Transverse colon (tissue), 3 donors: ENCODE results near the gene MND1.

Experiments used
- POLR2A ChIP-seq: fragments of 450-650 bp; IDR thresholded peaks from one replicate; pipeline ENCODE4 v1.6.1; 2016; ENCODE audit warnings: antibody characterized with exemption, mild to moderate bottlenecking, moderate library complexity
- TF ChIP-seq, protein P1 (sequence below), 5 experiments: fragments of 200-600 bp in 3 of 5; fragments of 450-650 bp in 2 of 5; sonication (generic) in 3 of 5; IDR thresholded peaks; 1 replicate in 2 of 5; 2 replicates in 3 of 5; pipeline ENCODE4 v1.5.1; 2016 to 2017; ENCODE audit warnings: antibody characterized with exemption in 5 of 5, inconsistent platforms in 3 of 5, mild to moderate bottlenecking in 2 of 5, moderate library complexity in 1 of 5

DNA sequence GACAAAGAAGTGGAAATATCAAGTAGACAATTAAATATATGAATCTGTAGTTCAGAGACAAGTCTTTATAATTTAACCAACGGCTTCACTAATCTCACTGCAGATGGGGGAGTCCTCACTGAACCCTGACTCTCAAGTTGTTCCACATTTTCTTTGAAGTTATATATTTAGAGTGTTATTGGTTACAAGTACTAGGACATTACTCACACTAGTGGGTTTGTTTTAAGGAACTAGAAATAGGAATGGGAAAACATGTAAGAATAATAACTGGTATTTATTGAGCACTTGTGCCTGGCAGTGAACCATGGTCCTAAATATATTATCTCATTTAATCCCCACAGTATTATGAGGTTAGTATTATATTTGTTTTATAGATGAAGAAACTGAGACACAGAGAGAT is 22.0 kb downstream of the MND1 start:
- TF ChIP-seq, protein P1, sequence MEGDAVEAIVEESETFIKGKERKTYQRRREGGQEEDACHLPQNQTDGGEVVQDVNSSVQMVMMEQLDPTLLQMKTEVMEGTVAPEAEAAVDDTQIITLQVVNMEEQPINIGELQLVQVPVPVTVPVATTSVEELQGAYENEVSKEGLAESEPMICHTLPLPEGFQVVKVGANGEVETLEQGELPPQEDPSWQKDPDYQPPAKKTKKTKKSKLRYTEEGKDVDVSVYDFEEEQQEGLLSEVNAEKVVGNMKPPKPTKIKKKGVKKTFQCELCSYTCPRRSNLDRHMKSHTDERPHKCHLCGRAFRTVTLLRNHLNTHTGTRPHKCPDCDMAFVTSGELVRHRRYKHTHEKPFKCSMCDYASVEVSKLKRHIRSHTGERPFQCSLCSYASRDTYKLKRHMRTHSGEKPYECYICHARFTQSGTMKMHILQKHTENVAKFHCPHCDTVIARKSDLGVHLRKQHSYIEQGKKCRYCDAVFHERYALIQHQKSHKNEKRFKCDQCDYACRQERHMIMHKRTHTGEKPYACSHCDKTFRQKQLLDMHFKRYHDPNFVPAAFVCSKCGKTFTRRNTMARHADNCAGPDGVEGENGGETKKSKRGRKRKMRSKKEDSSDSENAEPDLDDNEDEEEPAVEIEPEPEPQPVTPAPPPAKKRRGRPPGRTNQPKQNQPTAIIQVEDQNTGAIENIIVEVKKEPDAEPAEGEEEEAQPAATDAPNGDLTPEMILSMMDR (IDR thresholded peaks at IDR 0.05) = no peak
- no peak for TF ChIP-seq POLR2A
